SK-N-SH (cell line): ENCODE results near the gene ENTR1. TPM values are rescaled to one million over a fixed set of nuclear protein-coding genes. Genes with fewer than 3 reads are reported as not detected.

Experiments
- CTCF ChIA-PET: fragments of 300-600, 350-600 bp; formaldehyde crosslinking; extraction: SDS; loops from one replicate; lab custom pipeline; 2021; lab: Yijun Ruan, JAX
- POLR2A ChIA-PET: fragments of 350-600 bp; sonication (Branson Sonifier 250); formaldehyde crosslinking; extraction: SDS; loops from one replicate; lab custom pipeline; 2020; ENCODE audit warnings: antibody characterized with exemption, inconsistent platforms; lab: Yijun Ruan, JAX
- DNase-seq: peaks from one replicate; pipeline ENCODE4 v3.0.0; 2012
- H2AFZ ChIP-seq: fragments of 200-600 bp; sonication (generic); 2 replicates; pipeline ENCODE4 v1.8.1; 2016; ENCODE audit warnings: antibody characterized with exemption, mild to moderate bottlenecking, low read depth
- H3F3A ChIP-seq: fragments of 200-600 bp; sonication (generic); replicated peaks from 2 replicates; pipeline ENCODE3; 2016; ENCODE audit warnings: antibody characterized with exemption, mild to moderate bottlenecking; ENCODE audit not compliant: insufficient read depth
- H3K27ac ChIP-seq, 2 experiments: fragments of 200-500 bp in 1 of 2; fragments of 200-600 bp in 1 of 2; sonication (Bioruptor generic) in 1 of 2; sonication (generic), shearing (Covaris generic) in 1 of 2; 2 replicates each; pipeline versions ENCODE4 v1.5.1 to v1.6.1; 2014 to 2016; ENCODE audit warnings: low read depth in 2 of 2, inconsistent platforms in 1 of 2, low read length in 1 of 2, mild to moderate bottlenecking in 1 of 2, mixed read lengths in 1 of 2
- H3K27me3 ChIP-seq: fragments of 200-600 bp; sonication (generic), shearing (Covaris generic); 2 replicates; pipeline ENCODE4 v1.6.1; 2016; ENCODE audit warnings: mixed run types; ENCODE audit not compliant: insufficient read depth
- H3K36me3 ChIP-seq, 2 experiments: fragments of 200-500 bp in 1 of 2; fragments of 200-600 bp in 1 of 2; sonication (Bioruptor generic) in 1 of 2; sonication (generic) in 1 of 2; replicated peaks in 1 of 2; 2 replicates each; pipeline versions ENCODE3 to v1.5.1; 2014 to 2016; ENCODE audit warnings: low read length in 1 of 2, mild to moderate bottlenecking in 1 of 2; ENCODE audit not compliant: insufficient read depth in 2 of 2, control insufficient read depth in 1 of 2
- H3K4me1 ChIP-seq, 2 experiments: fragments of 200-500 bp in 1 of 2; fragments of 200-600 bp in 1 of 2; sonication (Bioruptor generic) in 1 of 2; sonication (generic), shearing (Covaris generic) in 1 of 2; 2 replicates each; pipeline versions ENCODE4 v1.5.1 to v1.6.1; 2014 to 2016; ENCODE audit warnings: low read depth in 1 of 2, low read length in 1 of 2, mixed run types in 1 of 2; ENCODE audit not compliant: insufficient read depth in 2 of 2, control insufficient read depth in 1 of 2
- H3K4me2 ChIP-seq: fragments of 200-600 bp; sonication (generic), shearing (Covaris generic); 2 replicates; pipeline ENCODE4 v1.6.1; 2017; ENCODE audit warnings: mixed run types
- H3K4me3 ChIP-seq, 2 experiments: fragments of 200-500 bp in 1 of 2; fragments of 200-600 bp in 1 of 2; sonication (Bioruptor generic) in 1 of 2; sonication (generic), shearing (Covaris generic) in 1 of 2; 2 replicates each; pipeline versions ENCODE4 v1.5.1 to v1.8.1; 2014 to 2016; ENCODE audit warnings: low read depth in 2 of 2, inconsistent platforms in 1 of 2, low read length in 1 of 2, mild to moderate bottlenecking in 1 of 2, mixed read lengths in 1 of 2, moderate library complexity in 1 of 2
- H3K79me2 ChIP-seq: fragments of 200-600 bp; sonication (generic); 2 replicates; pipeline ENCODE4 v1.8.1; 2017; ENCODE audit warnings: mild to moderate bottlenecking; ENCODE audit not compliant: insufficient read depth
- H3K9ac ChIP-seq: fragments of 200-600 bp; sonication (generic); 2 replicates; pipeline ENCODE4 v1.6.1; 2017; ENCODE audit warnings: mixed run types
- H3K9me2 ChIP-seq: fragments of 200-600 bp; sonication (generic); 2 replicates; pipeline ENCODE4 v1.6.1; 2017; ENCODE audit warnings: mixed run types
- H3K9me3 ChIP-seq: fragments of 200-600 bp; sonication (generic); 2 replicates; pipeline ENCODE4 v1.6.1; 2017; ENCODE audit warnings: mixed run types, mild to moderate bottlenecking, moderate library complexity
- H4K20me1 ChIP-seq: fragments of 200-600 bp; sonication (generic); 2 replicates; pipeline ENCODE4 v1.6.1; 2017; ENCODE audit warnings: mild to moderate bottlenecking, mixed run types; ENCODE audit not compliant: insufficient read depth
- EP300 ChIP-seq, 2 experiments: IDR thresholded peaks; 2 replicates each; pipeline versions ENCODE4 v1.4.0 to v1.6.1; 2012; ENCODE audit warnings: borderline replicate concordance in 1 of 2, low read depth in 1 of 2, low read length in 1 of 2
- FOXJ3 ChIP-seq: sonication (generic); formaldehyde crosslinking; IDR thresholded peaks from 2 replicates; pipeline ENCODE4 v1.5.1; 2020; ENCODE audit warnings: mild to moderate bottlenecking, missing genetic modification reagents
- GABPA ChIP-seq: IDR thresholded peaks from 2 replicates; pipeline ENCODE4 v1.4.0; 2012; ENCODE audit warnings: low read depth, mild to moderate bottlenecking
- GATA2 ChIP-seq: sonication (generic); formaldehyde crosslinking; IDR thresholded peaks from 2 replicates; pipeline ENCODE4 v1.5.0; 2020; ENCODE audit warnings: mild to moderate bottlenecking, missing genetic modification reagents
- IRF3 ChIP-seq: fragments of 150-350 bp; IDR thresholded peaks from 2 replicates; pipeline ENCODE4 v1.6.1; 2016; ENCODE audit warnings: mild to moderate bottlenecking, low read depth, low read length
- JUND ChIP-seq: IDR thresholded peaks from 2 replicates; pipeline ENCODE4 v1.4.0; 2012
- MEF2A ChIP-seq: IDR thresholded peaks from 2 replicates; pipeline ENCODE4 v1.4.0; 2012; ENCODE audit warnings: low read depth, borderline replicate concordance
- NFIC ChIP-seq: IDR thresholded peaks from 2 replicates; pipeline ENCODE4 v1.4.0; 2012; ENCODE audit warnings: borderline replicate concordance
- RAD21 ChIP-seq: IDR thresholded peaks from 2 replicates; pipeline ENCODE4 v1.6.1; 2012; ENCODE audit warnings: mild to moderate bottlenecking, low read length
- RFX5 ChIP-seq: IDR thresholded peaks from 2 replicates; pipeline ENCODE4 v1.6.1; 2012; ENCODE audit warnings: mild to moderate bottlenecking, improper control_type of control experiment, low read length
- SIN3A ChIP-seq: IDR thresholded peaks from 2 replicates; pipeline ENCODE4 v1.6.1; 2012; ENCODE audit warnings: low read depth, mild to moderate bottlenecking, low read length, moderate library complexity, borderline replicate concordance
- SMC3 ChIP-seq: IDR thresholded peaks from 2 replicates; pipeline ENCODE4 v1.6.1; 2012; ENCODE audit warnings: low read depth, low read length, improper control_type of control experiment
- TAF1 ChIP-seq: IDR thresholded peaks from 2 replicates; pipeline ENCODE4 v1.6.1; 2012; ENCODE audit warnings: low read depth, mild to moderate bottlenecking, low read length, moderate library complexity, borderline replicate concordance
- WGBS: methylation state at CpG from one replicate; pipeline ENCODE4 v1.1.6; 2017; ENCODE audit warnings: low lambda C conversion rate; 5-methylcytosine and 5-hydroxymethylcytosine counted together
- polyA plus RNA-seq, 3 experiments: library from polyadenylated mRNA; depleted of rRNA; stranded (reverse); fragments of >200 nt; gene quantifications; 2 replicates each; pipeline ENCODE4 v1.2.3, GENCODE V29; 2012
- TF ChIP-seq, protein P1 (sequence below): fragments of 200-600 bp; sonication (generic); IDR thresholded peaks from 2 replicates; pipeline ENCODE4 v1.6.1; 2017; ENCODE audit warnings: antibody characterized with exemption, mild to moderate bottlenecking, moderate library complexity
- TF ChIP-seq, protein P2 (sequence below): IDR thresholded peaks from 2 replicates; pipeline ENCODE4 v1.4.0; 2012; ENCODE audit warnings: low read depth
- TF ChIP-seq, protein P3 (sequence below): IDR thresholded peaks from 2 replicates; pipeline ENCODE4 v1.4.0; 2012; ENCODE audit warnings: low read depth, borderline replicate concordance

ENTR1 gene
- polyA plus RNA-seq, 1 of the 3 experiments (the other 2 are of a cell fraction), result 71.3 TPM

GRCh38 chr9:136373300-136374182 is 36.9 kb downstream of the ENTR1 start, which contains the start of gene CARD9:
CARD9 (minus strand) TSS chr9:136373669; CDS start chr9:136372078, 1,591 bp downstream.
- Histone ChIP-seq H3K4me1 (peaks cover 0 to 43% of the 10 kb centered on the region in 2 experiments; a peak in 1 of 4 replicates), H3K9me2 (no peaks in the 10 kb centered on the region)
- POLR2A ChIA-PET, result interaction anchor here (0.5 to 3.7 kb wide), 7 partner anchors 8 to 264 kb away, joined by 3 to 36 read pairs (median 5); partner anchors contain the start of gene DNLZ
- DNase-seq, result peak; percentile 83
- TF ChIP-seq IRF3 (no peak), SIN3A (no peak), RAD21 (no peak), MEF2A (no peak), RFX5 (no peak), EP300 (IDR thresholded peaks at IDR 0.05; ENCODE audit: borderline replicate concordance in 1 of 2, low read depth in 1 of 2, low read length in 1 of 2) (no peak), SMC3 (no peak), FOXJ3 (no peak), JUND (no peak), GABPA (no peak), GATA2 (CRISPR knock-in tag) (no peak), NFIC (no peak), TAF1 (no peak)
- TF ChIP-seq, protein P1, sequence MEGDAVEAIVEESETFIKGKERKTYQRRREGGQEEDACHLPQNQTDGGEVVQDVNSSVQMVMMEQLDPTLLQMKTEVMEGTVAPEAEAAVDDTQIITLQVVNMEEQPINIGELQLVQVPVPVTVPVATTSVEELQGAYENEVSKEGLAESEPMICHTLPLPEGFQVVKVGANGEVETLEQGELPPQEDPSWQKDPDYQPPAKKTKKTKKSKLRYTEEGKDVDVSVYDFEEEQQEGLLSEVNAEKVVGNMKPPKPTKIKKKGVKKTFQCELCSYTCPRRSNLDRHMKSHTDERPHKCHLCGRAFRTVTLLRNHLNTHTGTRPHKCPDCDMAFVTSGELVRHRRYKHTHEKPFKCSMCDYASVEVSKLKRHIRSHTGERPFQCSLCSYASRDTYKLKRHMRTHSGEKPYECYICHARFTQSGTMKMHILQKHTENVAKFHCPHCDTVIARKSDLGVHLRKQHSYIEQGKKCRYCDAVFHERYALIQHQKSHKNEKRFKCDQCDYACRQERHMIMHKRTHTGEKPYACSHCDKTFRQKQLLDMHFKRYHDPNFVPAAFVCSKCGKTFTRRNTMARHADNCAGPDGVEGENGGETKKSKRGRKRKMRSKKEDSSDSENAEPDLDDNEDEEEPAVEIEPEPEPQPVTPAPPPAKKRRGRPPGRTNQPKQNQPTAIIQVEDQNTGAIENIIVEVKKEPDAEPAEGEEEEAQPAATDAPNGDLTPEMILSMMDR, result no peak
- TF ChIP-seq, protein P2, sequence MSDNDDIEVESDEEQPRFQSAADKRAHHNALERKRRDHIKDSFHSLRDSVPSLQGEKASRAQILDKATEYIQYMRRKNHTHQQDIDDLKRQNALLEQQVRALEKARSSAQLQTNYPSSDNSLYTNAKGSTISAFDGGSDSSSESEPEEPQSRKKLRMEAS, result no peak
- TF ChIP-seq, protein P3, sequence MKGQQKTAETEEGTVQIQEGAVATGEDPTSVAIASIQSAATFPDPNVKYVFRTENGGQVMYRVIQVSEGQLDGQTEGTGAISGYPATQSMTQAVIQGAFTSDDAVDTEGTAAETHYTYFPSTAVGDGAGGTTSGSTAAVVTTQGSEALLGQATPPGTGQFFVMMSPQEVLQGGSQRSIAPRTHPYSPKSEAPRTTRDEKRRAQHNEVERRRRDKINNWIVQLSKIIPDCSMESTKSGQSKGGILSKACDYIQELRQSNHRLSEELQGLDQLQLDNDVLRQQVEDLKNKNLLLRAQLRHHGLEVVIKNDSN, result no peak
- TF ChIP-seq, all 33 proteins: peak for 0
- H3K4me2 ChIP-seq, result no peak within 1 kb of the TSS
- H2AFZ ChIP-seq, result no peak within 1 kb of the TSS
- WGBS, result 70% methylated on average over 18 of the region's 27 CpGs
- H3K27me3 ChIP-seq, result no peaks in the 10 kb centered on the region
- peak within 1 kb of the TSS in 1 of 2 experiments; percentile 21; a peak in 1 of 4 replicates for H3K4me3 ChIP-seq
- H3K79me2 ChIP-seq, result no peaks in the 10 kb centered on the region
- H3K27ac ChIP-seq, result peak within 1 kb of the TSS in 1 of 2 experiments; percentile 90; a peak in 2 of 4 replicates
- no peak within 1 kb of the TSS for H3K9ac ChIP-seq
- CTCF ChIA-PET, result interaction anchor here (0.6 to 5.5 kb wide), 18 partner anchors 10 to 251 kb away, joined by 3 to 65 read pairs (median 4); partner anchors contain the start of genes DNLZ, GPSM1 and SNAPC4
- peaks cover 0 to 24% of the 10 kb centered on the region in 2 experiments for H3K36me3 ChIP-seq
- no peaks in the 10 kb centered on the region for H3K9me3 ChIP-seq
- no peaks in the 10 kb centered on the region for H4K20me1 ChIP-seq
- no peaks in the 10 kb centered on the region for H3F3A ChIP-seq
